Measurements from ENCODE around the gene SHROOM3.

The SHROOM3 gene

GRCh38 chr4:76756416-76756815, 321.4 kb downstream of the SHROOM3 start:
- DNase-seq, result no peak

- no peak for DNase-seq
These were observed 322.4 kb downstream of the SHROOM3 start for GRCh38 chr4:76757418-76757939.

- peak; percentile 33 for DNase-seq
These were observed 323.4 kb downstream of the SHROOM3 start for GRCh38 chr4:76758290-76758882.

- DNase-seq, result no peak
These were observed 324.0 kb downstream of the SHROOM3 start for GRCh38 chr4:76758996-76759395.

GRCh38 chr4:76760193-76760592, 325.2 kb downstream of the SHROOM3 start:
- no peak for DNase-seq

GRCh38 chr4:76762137-76763130, 327.4 kb downstream of the SHROOM3 start:
- DNase-seq, result no peak

- DNase-seq, result no peak
These were observed 329.2 kb downstream of the SHROOM3 start for GRCh38 chr4:76764251-76764650.

GRCh38 chr4:76765473-76766183, 330.6 kb downstream of the SHROOM3 start:
- DNase-seq, result no peak

- DNase-seq, result no peak
These were observed 333.0 kb downstream of the SHROOM3 start for GRCh38 chr4:76767983-76768382.

GRCh38 chr4:76772498-76773106, 337.6 kb downstream of the SHROOM3 start:
- DNase-seq, result no peak

- DNase-seq, result no peak
These were observed 338.7 kb downstream of the SHROOM3 start for GRCh38 chr4:76773766-76774165.

- DNase-seq, result no peak
These were observed 344.9 kb downstream of the SHROOM3 start for GRCh38 chr4:76779740-76780459.

- no peak for DNase-seq
These were observed 346.0 kb downstream of the SHROOM3 start for GRCh38 chr4:76780781-76781697.

GRCh38 chr4:76781698-76782595, 346.9 kb downstream of the SHROOM3 start:
- DNase-seq, result no peak

GRCh38 chr4:76782837-76783236, 347.8 kb downstream of the SHROOM3 start:
- DNase-seq, result no peak

- DNase-seq, result no peak
These were observed 348.8 kb downstream of the SHROOM3 start for GRCh38 chr4:76783836-76784235.

GRCh38 chr4:76784237-76784636, 349.2 kb downstream of the SHROOM3 start:
- DNase-seq, result no peak

- DNase-seq, result no peak
These were observed 352.9 kb downstream of the SHROOM3 start for GRCh38 chr4:76787898-76788297.

GRCh38 chr4:76790377-76790776, 355.3 kb downstream of the SHROOM3 start:
- no peak for DNase-seq

- no peak for DNase-seq
These were observed 356.4 kb downstream of the SHROOM3 start for GRCh38 chr4:76791479-76791878.

Data from SHP77 treated with DMSO at 0.1 percent for 48 hours (cell line).